H1 (cell line): Measurements from ENCODE around the gene TMEM273. TPM values are rescaled to one million over a fixed set of nuclear protein-coding genes. Genes with fewer than 3 reads are reported as not detected.

Experiments
- EP300 ChIP-seq, 2 experiments: IDR thresholded peaks; 1 replicate in 1 of 2; 2 replicates in 1 of 2; pipeline ENCODE4 v1.6.1; 2011 to 2012; ENCODE audit warnings: low read depth in 2 of 2, low read length in 2 of 2, mild to moderate bottlenecking in 2 of 2, borderline replicate concordance in 1 of 2, inconsistent platforms in 1 of 2, moderate library complexity in 1 of 2
- RFX5 ChIP-seq: IDR thresholded peaks from 2 replicates; pipeline ENCODE4 v1.6.1; 2011; ENCODE audit warnings: low read depth, low read length, improper control_type of control experiment, borderline replicate concordance
- SP2 ChIP-seq: IDR thresholded peaks from 2 replicates; pipeline ENCODE4 v1.6.1; 2012; ENCODE audit warnings: mild to moderate bottlenecking, low read length, inconsistent platforms
- polyA plus RNA-seq, 7 experiments: library from polyadenylated mRNA; depleted of rRNA in 3 of 7; stranded (reverse) in 5 of 7; unstranded in 2 of 7; fragments of >200 nt in 5 of 7; fragments of 200-250 nt in 2 of 7; gene quantifications; 1 replicate in 5 of 7; 2 replicates in 1 of 7; 4 replicates in 1 of 7; pipeline versions ENCODE4 v1.2.1 to v1.2.3, GENCODE V29; 2011 to 2013; ENCODE audit warnings: missing spikeins in 2 of 7, mixed read lengths in 2 of 7
- total RNA-seq: library from RNA; stranded (reverse); fragmentation: NEBNext Ultra II Directional; extraction: Animal tissue kit (Norgen Biotek cat#: 25700); gene quantifications from 2 replicates; pipeline ENCODE4 v1.2.1, GENCODE V29; 2021
- TF ChIP-seq, protein P1 (sequence below), 3 experiments: IDR thresholded peaks; 1 replicate in 2 of 3; 2 replicates in 1 of 3; pipeline versions ENCODE4 v1.5.1 to v1.6.1; 2011; ENCODE audit warnings: low read length in 3 of 3, mild to moderate bottlenecking in 3 of 3, inconsistent platforms in 2 of 3, low read depth in 1 of 3, moderate library complexity in 1 of 3; ENCODE audit not compliant: insufficient read depth in 1 of 3; ENCODE audit errors: control extremely low read depth in 1 of 3
- TF ChIP-seq, protein P2 (sequence below): IDR thresholded peaks from 2 replicates; pipeline ENCODE4 v1.6.1; 2012; ENCODE audit warnings: low read length, inconsistent platforms

The TMEM273 gene
- total and polyA plus RNA-seq, 2 of the 8 experiments (the other 6 are each of a cell fraction or from before 2014, with no cell fraction given): not detected

DNA sequence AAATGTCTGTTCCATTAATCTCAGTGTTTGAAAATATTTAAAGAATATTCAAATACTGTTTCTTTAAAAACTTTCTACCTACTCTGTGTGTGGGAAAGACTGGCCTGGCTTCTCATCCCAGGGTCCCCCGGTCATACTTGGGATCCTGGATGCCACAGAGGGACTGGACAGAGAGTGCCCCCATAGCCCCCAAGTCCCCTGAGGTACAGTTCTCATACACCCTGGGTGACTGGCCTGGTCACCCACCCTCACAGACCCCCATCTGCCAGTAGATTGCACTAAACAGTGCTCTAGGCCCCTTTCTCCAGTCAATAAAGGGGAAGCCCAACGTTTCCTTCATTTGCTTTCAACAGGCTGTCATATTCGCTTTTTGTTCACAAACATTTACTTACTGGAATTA lies 3.0 kb downstream of the TMEM273 start (continued):
- TF ChIP-seq, protein P1, sequence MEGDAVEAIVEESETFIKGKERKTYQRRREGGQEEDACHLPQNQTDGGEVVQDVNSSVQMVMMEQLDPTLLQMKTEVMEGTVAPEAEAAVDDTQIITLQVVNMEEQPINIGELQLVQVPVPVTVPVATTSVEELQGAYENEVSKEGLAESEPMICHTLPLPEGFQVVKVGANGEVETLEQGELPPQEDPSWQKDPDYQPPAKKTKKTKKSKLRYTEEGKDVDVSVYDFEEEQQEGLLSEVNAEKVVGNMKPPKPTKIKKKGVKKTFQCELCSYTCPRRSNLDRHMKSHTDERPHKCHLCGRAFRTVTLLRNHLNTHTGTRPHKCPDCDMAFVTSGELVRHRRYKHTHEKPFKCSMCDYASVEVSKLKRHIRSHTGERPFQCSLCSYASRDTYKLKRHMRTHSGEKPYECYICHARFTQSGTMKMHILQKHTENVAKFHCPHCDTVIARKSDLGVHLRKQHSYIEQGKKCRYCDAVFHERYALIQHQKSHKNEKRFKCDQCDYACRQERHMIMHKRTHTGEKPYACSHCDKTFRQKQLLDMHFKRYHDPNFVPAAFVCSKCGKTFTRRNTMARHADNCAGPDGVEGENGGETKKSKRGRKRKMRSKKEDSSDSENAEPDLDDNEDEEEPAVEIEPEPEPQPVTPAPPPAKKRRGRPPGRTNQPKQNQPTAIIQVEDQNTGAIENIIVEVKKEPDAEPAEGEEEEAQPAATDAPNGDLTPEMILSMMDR (IDR thresholded peaks at IDR 0.05; ENCODE audit: control extremely low read depth in 1 of 3, insufficient read depth in 1 of 3, low read depth in 1 of 3, low read length in 3 of 3): no peak
- TF ChIP-seq RFX5 (no peak), SP2 (no peak), EP300 (IDR thresholded peaks at IDR 0.05; ENCODE audit: borderline replicate concordance in 1 of 2, low read depth in 2 of 2, low read length in 2 of 2) (no peak)
- TF ChIP-seq, protein P2, sequence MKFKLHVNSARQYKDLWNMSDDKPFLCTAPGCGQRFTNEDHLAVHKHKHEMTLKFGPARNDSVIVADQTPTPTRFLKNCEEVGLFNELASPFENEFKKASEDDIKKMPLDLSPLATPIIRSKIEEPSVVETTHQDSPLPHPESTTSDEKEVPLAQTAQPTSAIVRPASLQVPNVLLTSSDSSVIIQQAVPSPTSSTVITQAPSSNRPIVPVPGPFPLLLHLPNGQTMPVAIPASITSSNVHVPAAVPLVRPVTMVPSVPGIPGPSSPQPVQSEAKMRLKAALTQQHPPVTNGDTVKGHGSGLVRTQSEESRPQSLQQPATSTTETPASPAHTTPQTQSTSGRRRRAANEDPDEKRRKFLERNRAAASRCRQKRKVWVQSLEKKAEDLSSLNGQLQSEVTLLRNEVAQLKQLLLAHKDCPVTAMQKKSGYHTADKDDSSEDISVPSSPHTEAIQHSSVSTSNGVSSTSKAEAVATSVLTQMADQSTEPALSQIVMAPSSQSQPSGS: no peak
- TF ChIP-seq, all 59 proteins: peak for 0
